K562 (cell line): ENCODE measurements around the gene STUB1. TPM values are rescaled to one million over a fixed set of nuclear protein-coding genes. Genes with fewer than 3 reads are reported as not detected.

Source experiments
- BRF1 ChIP-seq: IDR thresholded peaks from 3 replicates; pipeline ENCODE4 v1.6.1; 2011; ENCODE audit warnings: borderline replicate concordance, mild to moderate bottlenecking; ENCODE audit not compliant: insufficient read length; ENCODE audit errors: extremely low read depth
- FOXK2 ChIP-seq, 2 experiments: fragments of 450-650 bp; IDR thresholded peaks in 1 of 2; conservative IDR thresholded peaks in 1 of 2; 2 replicates each; pipeline ENCODE4 v1.6.1; 2016; ENCODE audit warnings: low read depth in 2 of 2, mild to moderate bottlenecking in 1 of 2
- FOXM1 ChIP-seq, 2 experiments: fragments of 450-650 bp in 1 of 2; sonication (generic) in 1 of 2; formaldehyde crosslinking in 1 of 2; IDR thresholded peaks; 2 replicates each; pipeline versions ENCODE4 v1.6.1 to v1.9.0; 2017 to 2022; ENCODE audit warnings: low read depth in 2 of 2, mild to moderate bottlenecking in 2 of 2, missing genetic modification reagents in 1 of 2, moderate library complexity in 1 of 2
- GATAD2B ChIP-seq: fragments of 450-650 bp; IDR thresholded peaks from 2 replicates; pipeline ENCODE4 v1.6.1; 2017; ENCODE audit warnings: mild to moderate bottlenecking, borderline replicate concordance
- HDAC1 ChIP-seq, 2 experiments: fragments of 450-650 bp; IDR thresholded peaks; 2 replicates each; pipeline ENCODE4 v1.6.1; 2016 to 2017; ENCODE audit warnings: inconsistent platforms in 1 of 2, mild to moderate bottlenecking in 1 of 2, moderate library complexity in 1 of 2
- MAFF ChIP-seq: IDR thresholded peaks from 2 replicates; pipeline ENCODE4 v1.6.1; 2012; ENCODE audit warnings: low read length, improper control_type of control experiment
- MEF2A ChIP-seq: IDR thresholded peaks from 2 replicates; pipeline ENCODE4 v1.6.1; 2011; ENCODE audit warnings: low read depth, mild to moderate bottlenecking, low read length, moderate library complexity; ENCODE audit not compliant: control insufficient read depth
- MTA3 ChIP-seq: fragments of 450-650 bp; formaldehyde crosslinking; IDR thresholded peaks from 2 replicates; pipeline ENCODE4 v1.6.1; 2017; ENCODE audit warnings: mild to moderate bottlenecking, borderline replicate concordance
- MYC ChIP-seq, 2 experiments: fragments of 250-450 bp in 1 of 2; sonication (Bioruptor Pico) in 1 of 2; IDR thresholded peaks; 2 replicates each; pipeline versions ENCODE4 v1.5.1 to v1.6.1; 2012 to 2021; ENCODE audit warnings: low read depth in 2 of 2, borderline replicate concordance in 1 of 2, improper control_type of control experiment in 1 of 2, low read length in 1 of 2, mild to moderate bottlenecking in 1 of 2, moderate library complexity in 1 of 2
- NEUROD1 ChIP-seq: fragments of 150-350 bp; IDR thresholded peaks from 2 replicates; pipeline ENCODE4 v1.6.1; 2014; ENCODE audit warnings: borderline replicate concordance, low read length, low read depth; ENCODE audit not compliant: partially characterized antibody
- RBBP5 ChIP-seq: fragments of 200-600 bp; sonication (generic); IDR thresholded peaks from 2 replicates; pipeline ENCODE4 v1.6.1; 2012; ENCODE audit warnings: borderline replicate concordance, mild to moderate bottlenecking, low read length, control low read depth, inconsistent platforms; ENCODE audit not compliant: insufficient read depth, poor library complexity, severe bottlenecking
- SMARCB1 ChIP-seq: IDR thresholded peaks from 2 replicates; pipeline ENCODE4 v1.6.1; 2011; ENCODE audit warnings: improper control_type of control experiment, low read depth; ENCODE audit not compliant: insufficient read length
- SMARCE1 ChIP-seq: fragments of 450-650 bp; IDR thresholded peaks from 2 replicates; pipeline ENCODE4 v1.7.1; 2016; ENCODE audit warnings: mild to moderate bottlenecking
- SNIP1 ChIP-seq: fragments of 450-650 bp; IDR thresholded peaks from 2 replicates; pipeline ENCODE4 v1.7.1; 2017; ENCODE audit warnings: low read depth, mild to moderate bottlenecking
- ZNF444 ChIP-seq: fragments of 250-450 bp; sonication (Bioruptor Pico); IDR thresholded peaks from 2 replicates; pipeline ENCODE4 v1.4.0; 2020; ENCODE audit warnings: mild to moderate bottlenecking, moderate library complexity
- polyA plus RNA-seq, 8 experiments: library from polyadenylated mRNA; depleted of rRNA in 4 of 8; stranded (reverse) in 5 of 8; unstranded in 3 of 8; fragments of >200 nt; fragmentation: Nextera tagmentation in 2 of 8; fragmentation: Illumina TruSeq in 1 of 8; extraction: Ambion mirVana in 2 of 8; extraction: Trizol in 1 of 8; gene quantifications; 2 replicates each; pipeline versions ENCODE4 v1.2.1 to v1.2.3, GENCODE V29; 2011 to 2014; ENCODE audit warnings: inconsistent platforms in 1 of 8, missing spikeins in 1 of 8
- total RNA-seq, 7 experiments: library from RNA; depleted of rRNA in 6 of 7; stranded (reverse); fragments of >200 nt in 6 of 7; fragmentation: Illumina TruSeq in 2 of 7; extraction: Trizol in 2 of 7; gene quantifications; 2 replicates each; pipeline versions ENCODE4 v1.2.1 to v1.2.3, GENCODE V29; 2011 to 2021; ENCODE audit warnings: low replicate concordance in 1 of 7
- TF ChIP-seq, protein P1 (sequence below): fragments of 250-450 bp; sonication (Bioruptor Pico); IDR thresholded peaks from 2 replicates; pipeline ENCODE4 v1.5.0; 2021; ENCODE audit warnings: mild to moderate bottlenecking, moderate library complexity
- TF ChIP-seq, protein P2 (sequence below): fragments of 450-650 bp; IDR thresholded peaks from 2 replicates; pipeline ENCODE4 v1.6.1; 2016; ENCODE audit warnings: low read depth, mild to moderate bottlenecking, moderate library complexity
- TF ChIP-seq, protein P3 (sequence below), 2 experiments: IDR thresholded peaks in 1 of 2; conservative IDR thresholded peaks in 1 of 2; 2 replicates each; pipeline ENCODE4 v1.6.1; 2016; ENCODE audit warnings: low read depth in 2 of 2, mild to moderate bottlenecking in 1 of 2, missing compliant biosample characterization in 1 of 2, missing genetic modification characterization in 1 of 2, moderate library complexity in 1 of 2

STUB1 gene
- total and polyA plus RNA-seq, 9 of the 15 experiments (the other 6 are each of a cell fraction or from before 2014, with no cell fraction given), result 10.6 to 251 (median 152) TPM

DNA sequence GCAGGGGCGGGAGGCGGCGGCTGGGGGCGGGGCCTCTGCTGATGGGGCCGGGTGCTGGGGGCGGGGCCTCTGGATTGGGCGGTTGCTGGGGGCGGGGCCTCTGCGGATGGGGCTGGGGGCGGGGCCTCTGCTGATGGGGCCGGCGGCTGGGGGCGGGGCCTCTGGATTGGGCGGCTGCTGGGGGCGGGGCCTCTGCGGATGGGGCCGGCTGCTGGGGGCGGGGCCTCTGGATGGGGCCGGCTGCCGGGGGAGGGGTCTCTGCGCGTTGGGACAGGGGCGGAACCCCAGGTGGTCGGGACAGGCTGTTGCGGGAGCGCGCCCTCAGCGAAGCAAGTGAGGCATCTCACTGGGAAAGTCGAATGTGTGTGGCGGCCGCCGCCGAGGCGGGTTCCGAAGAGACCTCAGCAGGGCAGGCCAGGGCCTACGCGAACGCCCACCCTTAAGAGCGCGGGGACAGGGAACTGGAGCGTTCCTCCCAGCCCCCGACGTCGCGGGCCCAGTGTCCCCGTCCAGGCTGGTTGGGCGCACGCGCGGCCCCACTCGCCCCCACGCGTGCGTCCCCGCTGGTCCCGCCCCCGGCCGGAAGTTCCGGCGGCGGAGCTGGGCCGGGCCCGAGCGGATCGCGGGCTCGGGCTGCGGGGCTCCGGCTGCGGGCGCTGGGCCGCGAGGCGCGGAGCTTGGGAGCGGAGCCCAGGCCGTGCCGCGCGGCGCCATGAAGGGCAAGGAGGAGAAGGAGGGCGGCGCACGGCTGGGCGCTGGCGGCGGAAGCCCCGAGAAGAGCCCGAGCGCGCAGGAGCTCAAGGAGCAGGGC lies at the start of gene STUB1 (continued):
- TF ChIP-seq BRF1 (no peak), SMARCB1 (no peak), HDAC1 (IDR thresholded peaks at IDR 0.05) (peak in 1 of 2 experiments; percentile 77; a peak in 2 of 4 replicates), MTA3 (peak; percentile 65), FOXM1 (IDR thresholded peaks at IDR 0.05; ENCODE audit: low read depth) (no peak), FOXM1 (CRISPR knock-in tag; IDR thresholded peaks at IDR 0.05; ENCODE audit: low read depth) (peak; percentile 22; the same call in 1 of the 2 replicates), MYC (IDR thresholded peaks at IDR 0.05; ENCODE audit: low read depth, low read length) (peak; percentile 64; the same call in 1 of the 2 replicates), MYC (CRISPR knock-in tag; IDR thresholded peaks at IDR 0.05; ENCODE audit: borderline replicate concordance, low read depth) (no peak), NEUROD1 (no peak), ZNF444 (CRISPR knock-in tag) (no peak), MAFF (no peak), FOXK2 (conservative IDR thresholded peaks at IDR 0.05 in 1 of 2, IDR thresholded peaks at IDR 0.05 in 1 of 2; ENCODE audit: low read depth in 2 of 2) (0 out of 4 replicates have a peak, but pooled peaks have one; percentile 39 to 41), MEF2A (no peak), SNIP1 (no peak), GATAD2B (peak; percentile 93), SMARCE1 (no peak), RBBP5 (peak; percentile 71)
- TF ChIP-seq, protein P1, sequence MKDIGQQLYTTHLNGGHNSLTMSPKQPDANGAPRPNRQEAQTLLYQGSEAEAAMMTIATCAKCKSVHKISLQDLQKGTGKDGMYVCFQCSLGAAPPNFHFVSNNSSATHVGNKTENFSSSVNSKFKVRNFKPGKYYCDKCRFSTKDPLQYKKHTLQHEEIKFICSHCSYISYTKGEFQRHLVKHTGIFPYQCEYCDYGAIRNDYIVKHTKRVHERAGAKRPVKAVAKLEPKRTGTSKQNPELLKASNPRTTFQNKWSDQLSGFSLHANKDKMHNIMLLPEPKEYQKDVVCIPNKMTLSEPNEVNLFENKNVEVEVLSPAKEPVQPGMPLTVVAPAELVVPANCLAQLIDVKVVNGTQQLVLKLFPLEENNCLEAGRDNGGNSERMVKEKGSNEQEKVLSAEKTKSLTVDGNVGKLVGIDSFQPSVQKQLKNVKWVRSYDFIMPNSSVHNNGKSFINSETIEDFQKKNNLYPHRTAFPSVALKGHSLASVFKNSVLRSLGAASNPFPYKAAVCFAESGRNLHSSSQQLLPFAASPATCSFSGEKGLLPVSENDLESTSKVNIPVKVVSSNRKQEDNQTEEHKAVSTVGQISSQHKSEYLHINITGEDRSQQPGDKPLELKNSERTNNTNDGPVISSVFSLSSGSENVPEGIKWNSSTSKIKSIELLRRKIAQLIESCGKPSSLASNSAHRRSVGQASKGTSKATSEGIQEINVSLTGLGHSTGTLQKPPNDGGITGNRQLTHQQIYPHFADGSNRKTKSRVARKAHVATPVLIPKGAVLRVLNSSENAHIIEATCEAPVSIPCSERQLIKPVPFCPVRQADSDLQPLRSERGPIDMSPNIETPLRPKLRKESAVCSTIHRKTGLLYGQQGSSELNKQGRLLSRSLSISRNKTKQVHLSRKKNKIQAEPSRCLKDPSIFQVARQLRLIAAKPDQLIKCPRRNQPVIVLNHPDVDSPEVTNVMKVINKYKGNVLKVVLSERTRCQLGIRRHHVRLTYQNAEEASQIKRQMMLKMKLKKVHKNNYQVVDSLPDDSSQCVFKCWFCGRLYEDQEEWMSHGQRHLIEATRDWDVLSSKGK (CRISPR knock-in tag), result no peak
- TF ChIP-seq, protein P2, sequence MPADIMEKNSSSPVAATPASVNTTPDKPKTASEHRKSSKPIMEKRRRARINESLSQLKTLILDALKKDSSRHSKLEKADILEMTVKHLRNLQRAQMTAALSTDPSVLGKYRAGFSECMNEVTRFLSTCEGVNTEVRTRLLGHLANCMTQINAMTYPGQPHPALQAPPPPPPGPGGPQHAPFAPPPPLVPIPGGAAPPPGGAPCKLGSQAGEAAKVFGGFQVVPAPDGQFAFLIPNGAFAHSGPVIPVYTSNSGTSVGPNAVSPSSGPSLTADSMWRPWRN, result peak; percentile 37; the same call in 1 of the 2 replicates
- TF ChIP-seq, protein P3, sequence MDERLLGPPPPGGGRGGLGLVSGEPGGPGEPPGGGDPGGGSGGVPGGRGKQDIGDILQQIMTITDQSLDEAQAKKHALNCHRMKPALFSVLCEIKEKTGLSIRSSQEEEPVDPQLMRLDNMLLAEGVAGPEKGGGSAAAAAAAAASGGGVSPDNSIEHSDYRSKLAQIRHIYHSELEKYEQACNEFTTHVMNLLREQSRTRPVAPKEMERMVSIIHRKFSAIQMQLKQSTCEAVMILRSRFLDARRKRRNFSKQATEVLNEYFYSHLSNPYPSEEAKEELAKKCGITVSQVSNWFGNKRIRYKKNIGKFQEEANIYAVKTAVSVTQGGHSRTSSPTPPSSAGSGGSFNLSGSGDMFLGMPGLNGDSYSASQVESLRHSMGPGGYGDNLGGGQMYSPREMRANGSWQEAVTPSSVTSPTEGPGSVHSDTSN (CRISPR knock-in tag; IDR thresholded peaks at IDR 0.05; ENCODE audit: low read depth), result no peak
- TF ChIP-seq, protein P3 (tag; conservative IDR thresholded peaks at IDR 0.05; ENCODE audit: low read depth), result no peak
